HCT116 (cell line): Measurements from ENCODE around the gene GNG2.

Source experiments
- EZH2 ChIP-seq: fragments of 200-600 bp; sonication (generic); IDR thresholded peaks from 2 replicates; pipeline ENCODE4 v1.6.1; 2017; ENCODE audit warnings: antibody characterized with exemption, mixed run types
- POLR2A ChIP-seq: IDR thresholded peaks from 2 replicates; pipeline ENCODE4 v1.7.0; 2011; ENCODE audit warnings: borderline replicate concordance; ENCODE audit not compliant: insufficient read depth, insufficient read length; ENCODE audit errors: extremely low read depth
- ZNF274 ChIP-seq: fragments of 200-500 bp; sonication (Bioruptor generic); IDR thresholded peaks from 2 replicates; pipeline ENCODE4 v1.6.1; 2014; ENCODE audit warnings: mild to moderate bottlenecking, low read depth, low read length, inconsistent platforms
- TF ChIP-seq, protein P1 (sequence below): IDR thresholded peaks from 2 replicates; pipeline ENCODE4 v1.6.1; 2012; ENCODE audit warnings: low read depth
- TF ChIP-seq, protein P2 (sequence below), 3 experiments: fragments of 200-600 bp in 1 of 3; sonication (generic) in 1 of 3; IDR thresholded peaks in 2 of 3; conservative IDR thresholded peaks in 1 of 3; 2 replicates each; pipeline ENCODE4 v1.5.1; 2012 to 2017; ENCODE audit warnings: low read depth in 2 of 3, low read length in 2 of 3, antibody characterized with exemption in 1 of 3, borderline replicate concordance in 1 of 3, control low read depth in 1 of 3, mild to moderate bottlenecking in 1 of 3, mixed read lengths in 1 of 3, mixed run types in 1 of 3, moderate library complexity in 1 of 3; ENCODE audit not compliant: insufficient read depth in 1 of 3
- TF ChIP-seq, protein P3 (sequence below): IDR thresholded peaks from 2 replicates; pipeline ENCODE4 v1.6.1; 2011; ENCODE audit warnings: mild to moderate bottlenecking, low read length, moderate library complexity; ENCODE audit not compliant: insufficient replicate concordance; ENCODE audit errors: extremely low read depth
- TF ChIP-seq, protein P4 (sequence below): IDR thresholded peaks from 2 replicates; pipeline ENCODE4 v1.6.1; 2012

DNA sequence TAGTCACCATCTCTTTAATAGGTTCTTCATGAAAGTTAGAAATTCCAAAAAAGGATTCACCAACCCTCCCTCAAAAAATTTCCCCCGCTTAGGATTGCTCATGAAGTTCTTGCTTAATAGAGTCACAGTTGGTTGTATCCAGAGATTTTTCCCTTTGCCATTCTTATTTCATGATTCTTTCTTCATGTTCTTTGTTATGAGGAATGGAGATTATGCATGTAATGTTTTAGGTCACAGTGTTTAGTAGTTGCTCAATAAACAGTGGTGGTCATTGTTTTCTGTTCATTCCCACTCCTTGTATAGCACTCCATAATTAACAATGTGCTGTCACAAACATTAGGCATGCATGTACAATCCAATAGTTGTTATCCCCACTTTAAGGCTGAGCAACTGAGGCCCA lies 77.7 kb downstream of the GNG2 start:
- TF ChIP-seq, protein P1, sequence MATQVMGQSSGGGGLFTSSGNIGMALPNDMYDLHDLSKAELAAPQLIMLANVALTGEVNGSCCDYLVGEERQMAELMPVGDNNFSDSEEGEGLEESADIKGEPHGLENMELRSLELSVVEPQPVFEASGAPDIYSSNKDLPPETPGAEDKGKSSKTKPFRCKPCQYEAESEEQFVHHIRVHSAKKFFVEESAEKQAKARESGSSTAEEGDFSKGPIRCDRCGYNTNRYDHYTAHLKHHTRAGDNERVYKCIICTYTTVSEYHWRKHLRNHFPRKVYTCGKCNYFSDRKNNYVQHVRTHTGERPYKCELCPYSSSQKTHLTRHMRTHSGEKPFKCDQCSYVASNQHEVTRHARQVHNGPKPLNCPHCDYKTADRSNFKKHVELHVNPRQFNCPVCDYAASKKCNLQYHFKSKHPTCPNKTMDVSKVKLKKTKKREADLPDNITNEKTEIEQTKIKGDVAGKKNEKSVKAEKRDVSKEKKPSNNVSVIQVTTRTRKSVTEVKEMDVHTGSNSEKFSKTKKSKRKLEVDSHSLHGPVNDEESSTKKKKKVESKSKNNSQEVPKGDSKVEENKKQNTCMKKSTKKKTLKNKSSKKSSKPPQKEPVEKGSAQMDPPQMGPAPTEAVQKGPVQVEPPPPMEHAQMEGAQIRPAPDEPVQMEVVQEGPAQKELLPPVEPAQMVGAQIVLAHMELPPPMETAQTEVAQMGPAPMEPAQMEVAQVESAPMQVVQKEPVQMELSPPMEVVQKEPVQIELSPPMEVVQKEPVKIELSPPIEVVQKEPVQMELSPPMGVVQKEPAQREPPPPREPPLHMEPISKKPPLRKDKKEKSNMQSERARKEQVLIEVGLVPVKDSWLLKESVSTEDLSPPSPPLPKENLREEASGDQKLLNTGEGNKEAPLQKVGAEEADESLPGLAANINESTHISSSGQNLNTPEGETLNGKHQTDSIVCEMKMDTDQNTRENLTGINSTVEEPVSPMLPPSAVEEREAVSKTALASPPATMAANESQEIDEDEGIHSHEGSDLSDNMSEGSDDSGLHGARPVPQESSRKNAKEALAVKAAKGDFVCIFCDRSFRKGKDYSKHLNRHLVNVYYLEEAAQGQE, result no peak
- TF ChIP-seq POLR2A, result no peak
- TF ChIP-seq, protein P2, sequence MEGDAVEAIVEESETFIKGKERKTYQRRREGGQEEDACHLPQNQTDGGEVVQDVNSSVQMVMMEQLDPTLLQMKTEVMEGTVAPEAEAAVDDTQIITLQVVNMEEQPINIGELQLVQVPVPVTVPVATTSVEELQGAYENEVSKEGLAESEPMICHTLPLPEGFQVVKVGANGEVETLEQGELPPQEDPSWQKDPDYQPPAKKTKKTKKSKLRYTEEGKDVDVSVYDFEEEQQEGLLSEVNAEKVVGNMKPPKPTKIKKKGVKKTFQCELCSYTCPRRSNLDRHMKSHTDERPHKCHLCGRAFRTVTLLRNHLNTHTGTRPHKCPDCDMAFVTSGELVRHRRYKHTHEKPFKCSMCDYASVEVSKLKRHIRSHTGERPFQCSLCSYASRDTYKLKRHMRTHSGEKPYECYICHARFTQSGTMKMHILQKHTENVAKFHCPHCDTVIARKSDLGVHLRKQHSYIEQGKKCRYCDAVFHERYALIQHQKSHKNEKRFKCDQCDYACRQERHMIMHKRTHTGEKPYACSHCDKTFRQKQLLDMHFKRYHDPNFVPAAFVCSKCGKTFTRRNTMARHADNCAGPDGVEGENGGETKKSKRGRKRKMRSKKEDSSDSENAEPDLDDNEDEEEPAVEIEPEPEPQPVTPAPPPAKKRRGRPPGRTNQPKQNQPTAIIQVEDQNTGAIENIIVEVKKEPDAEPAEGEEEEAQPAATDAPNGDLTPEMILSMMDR (IDR thresholded peaks at IDR 0.05 in 2 of 3, conservative IDR thresholded peaks at IDR 0.05 in 1 of 3; ENCODE audit: borderline replicate concordance in 1 of 3, insufficient read depth in 1 of 3, low read depth in 2 of 3, low read length in 2 of 3), result no peak
- TF ChIP-seq ZNF274, result no peak
- TF ChIP-seq, protein P3, sequence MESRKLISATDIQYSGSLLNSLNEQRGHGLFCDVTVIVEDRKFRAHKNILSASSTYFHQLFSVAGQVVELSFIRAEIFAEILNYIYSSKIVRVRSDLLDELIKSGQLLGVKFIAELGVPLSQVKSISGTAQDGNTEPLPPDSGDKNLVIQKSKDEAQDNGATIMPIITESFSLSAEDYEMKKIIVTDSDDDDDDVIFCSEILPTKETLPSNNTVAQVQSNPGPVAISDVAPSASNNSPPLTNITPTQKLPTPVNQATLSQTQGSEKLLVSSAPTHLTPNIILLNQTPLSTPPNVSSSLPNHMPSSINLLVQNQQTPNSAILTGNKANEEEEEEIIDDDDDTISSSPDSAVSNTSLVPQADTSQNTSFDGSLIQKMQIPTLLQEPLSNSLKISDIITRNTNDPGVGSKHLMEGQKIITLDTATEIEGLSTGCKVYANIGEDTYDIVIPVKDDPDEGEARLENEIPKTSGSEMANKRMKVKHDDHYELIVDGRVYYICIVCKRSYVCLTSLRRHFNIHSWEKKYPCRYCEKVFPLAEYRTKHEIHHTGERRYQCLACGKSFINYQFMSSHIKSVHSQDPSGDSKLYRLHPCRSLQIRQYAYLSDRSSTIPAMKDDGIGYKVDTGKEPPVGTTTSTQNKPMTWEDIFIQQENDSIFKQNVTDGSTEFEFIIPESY, result no peak
- TF ChIP-seq EZH2, result no peak
- TF ChIP-seq, protein P4, sequence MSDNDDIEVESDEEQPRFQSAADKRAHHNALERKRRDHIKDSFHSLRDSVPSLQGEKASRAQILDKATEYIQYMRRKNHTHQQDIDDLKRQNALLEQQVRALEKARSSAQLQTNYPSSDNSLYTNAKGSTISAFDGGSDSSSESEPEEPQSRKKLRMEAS, result no peak
